CD14-positive monocyte (primary cell): ENCODE data around the gene SRC. TPM values are rescaled to one million over a fixed set of nuclear protein-coding genes. Genes with fewer than 3 reads are reported as not detected.
"Not testable (repeated sequence)": the region's sequence is repeated elsewhere in the genome, so short reads cannot be mapped to it uniquely, and the experiment has no call there.

Experiments used
- DNase-seq, 3 donors: peaks; one replicate each; pipeline ENCODE4 v3.0.0-alpha.2; 2011 to 2022
- H2AFZ ChIP-seq: 2 replicates; pipeline ENCODE4 v1.6.0; 2012; ENCODE audit warnings: mild to moderate bottlenecking, low read depth, low read length, inconsistent platforms; ENCODE audit not compliant: insufficient read depth, poor library complexity, severe bottlenecking
- H3K27ac ChIP-seq, 2 donors: 1 replicate in 1 of 2; 2 replicates in 1 of 2; pipeline ENCODE4 v1.5.1; 2012 to 2013; ENCODE audit warnings: low read length in 2 of 2, control low read depth in 1 of 2, inconsistent platforms in 1 of 2, low read depth in 1 of 2, mild to moderate bottlenecking in 1 of 2
- H3K27me3 ChIP-seq, 2 donors: one replicate each; pipeline versions ENCODE4 v1.6.0 to v1.6.1; 2011 to 2013; ENCODE audit warnings: low read length in 2 of 2; ENCODE audit not compliant: control insufficient read depth in 2 of 2, insufficient read depth in 2 of 2
- H3K36me3 ChIP-seq, 2 donors: replicated peaks in 1 of 2; 1 replicate in 1 of 2; 2 replicates in 1 of 2; pipeline versions ENCODE4 v1.5.1 to v1.6.1; 2012 to 2013; ENCODE audit warnings: low read length in 2 of 2, control low read depth in 1 of 2, inconsistent platforms in 1 of 2, mild to moderate bottlenecking in 1 of 2; ENCODE audit not compliant: insufficient read depth in 2 of 2, control insufficient read depth in 1 of 2
- H3K4me1 ChIP-seq, 2 donors: 1 replicate in 1 of 2; 2 replicates in 1 of 2; pipeline versions ENCODE4 v1.5.1 to v1.6.1; 2012 to 2013; ENCODE audit warnings: low read length in 2 of 2, control low read depth in 1 of 2, inconsistent platforms in 1 of 2, mild to moderate bottlenecking in 1 of 2, moderate library complexity in 1 of 2; ENCODE audit not compliant: insufficient read depth in 2 of 2, control insufficient read depth in 1 of 2
- H3K4me2 ChIP-seq: replicated peaks from 2 replicates; pipeline ENCODE3; 2012; ENCODE audit warnings: low read length, moderate library complexity, mild to moderate bottlenecking; ENCODE audit not compliant: poor library complexity, severe bottlenecking; ENCODE audit errors: extremely low read depth
- H3K4me3 ChIP-seq, 3 experiments: fragments of 200-600 bp in 1 of 3; sonication (generic) in 1 of 3; replicated peaks in 1 of 3; 1 replicate in 2 of 3; 2 replicates in 1 of 3; pipeline ENCODE4 v1.5.1; 2011 to 2013; ENCODE audit warnings: low read length in 3 of 3, mild to moderate bottlenecking in 3 of 3, control low read depth in 2 of 3, low read depth in 2 of 3, inconsistent platforms in 1 of 3, moderate library complexity in 1 of 3
- H3K79me2 ChIP-seq: 2 replicates; pipeline ENCODE4 v1.6.0; 2012; ENCODE audit warnings: mild to moderate bottlenecking, control low read depth, inconsistent platforms, low read length, moderate library complexity; ENCODE audit not compliant: insufficient read depth
- H3K9ac ChIP-seq: 2 replicates; pipeline ENCODE4 v1.6.0; 2017; ENCODE audit warnings: low read length, mild to moderate bottlenecking; ENCODE audit not compliant: insufficient read depth, poor library complexity, severe bottlenecking
- H3K9me3 ChIP-seq, 2 donors: replicated peaks in 1 of 2; 1 replicate in 1 of 2; 2 replicates in 1 of 2; pipeline versions ENCODE4 v1.5.1 to v1.6.1; 2012 to 2013; ENCODE audit warnings: low read length in 2 of 2, control low read depth in 1 of 2; ENCODE audit not compliant: control insufficient read depth in 1 of 2, insufficient read depth in 1 of 2
- H4K20me1 ChIP-seq: 2 replicates; pipeline ENCODE4 v1.6.0; 2012; ENCODE audit warnings: mild to moderate bottlenecking, low read length, control low read depth, moderate library complexity; ENCODE audit not compliant: insufficient read depth
- H3K27ac Mint-ChIP-seq, 7 donors: one replicate each; pipeline ENCODE4 v1.8.0; 2020; ENCODE audit warnings: mild to moderate bottlenecking in 7 of 7, mixed read lengths in 7 of 7, moderate library complexity in 6 of 7, inconsistent platforms in 2 of 7
- H3K27me3 Mint-ChIP-seq, 3 donors: one replicate each; pipeline ENCODE4 v1.8.0; 2021 to 2022; ENCODE audit warnings: low read depth in 3 of 3, mild to moderate bottlenecking in 3 of 3, mixed read lengths in 3 of 3, moderate library complexity in 3 of 3, inconsistent platforms in 1 of 3
- H3K36me3 Mint-ChIP-seq, 2 donors: one replicate each; pipeline ENCODE4 v1.8.0; 2020; ENCODE audit warnings: mixed read lengths in 2 of 2, inconsistent platforms in 1 of 2, mild to moderate bottlenecking in 1 of 2
- H3K4me1 Mint-ChIP-seq: one replicate; pipeline ENCODE4 v1.8.0; 2020; ENCODE audit warnings: mild to moderate bottlenecking, mixed read lengths
- H3K4me3 Mint-ChIP-seq, 2 donors: one replicate each; pipeline ENCODE4 v1.8.0; 2020; ENCODE audit warnings: mild to moderate bottlenecking in 2 of 2, mixed read lengths in 2 of 2, moderate library complexity in 1 of 2
- H3K9me3 Mint-ChIP-seq, 7 donors: one replicate each; pipeline ENCODE4 v1.8.0; 2020 to 2022; ENCODE audit warnings: mixed read lengths in 7 of 7, mild to moderate bottlenecking in 6 of 7, moderate library complexity in 6 of 7, inconsistent platforms in 2 of 7
- WGBS: methylation state at CpG from one replicate; pipeline ENCODE4 v1.1.5; 2013; ENCODE audit warnings: missing lambda C conversion rate; ENCODE audit not compliant: insufficient coverage; 5-methylcytosine and 5-hydroxymethylcytosine counted together
- intact Hi-C, 2 donors: fragments of 100-400 bp; cut with micrococcal nuclease; formaldehyde crosslinking; loops; one replicate each; pipeline versions ENCODE4 v1.15.0 to v1.15.1; 2023
- polyA plus RNA-seq, 3 donors: library from polyadenylated mRNA; depleted of rRNA in 1 of 3; unstranded in 2 of 3; stranded (reverse) in 1 of 3; fragments of 300-500 nt in 2 of 3; fragments of >200 nt in 1 of 3; fragmentation: Illumina TruSeq in 2 of 3; gene quantifications; 1 replicate in 2 of 3; 2 replicates in 1 of 3; pipeline ENCODE4 v1.2.3, GENCODE V29; 2012 to 2021
- TF ChIP-seq, protein P1 (sequence below): fragments of 200-600 bp; IDR thresholded peaks from one replicate; pipeline ENCODE4 v1.8.0; 2022; ENCODE audit warnings: antibody characterized with exemption, mild to moderate bottlenecking

SRC gene
- polyA plus RNA-seq, 3 donors: 4.9 to 55.1 (median 6.8) TPM

DNA sequence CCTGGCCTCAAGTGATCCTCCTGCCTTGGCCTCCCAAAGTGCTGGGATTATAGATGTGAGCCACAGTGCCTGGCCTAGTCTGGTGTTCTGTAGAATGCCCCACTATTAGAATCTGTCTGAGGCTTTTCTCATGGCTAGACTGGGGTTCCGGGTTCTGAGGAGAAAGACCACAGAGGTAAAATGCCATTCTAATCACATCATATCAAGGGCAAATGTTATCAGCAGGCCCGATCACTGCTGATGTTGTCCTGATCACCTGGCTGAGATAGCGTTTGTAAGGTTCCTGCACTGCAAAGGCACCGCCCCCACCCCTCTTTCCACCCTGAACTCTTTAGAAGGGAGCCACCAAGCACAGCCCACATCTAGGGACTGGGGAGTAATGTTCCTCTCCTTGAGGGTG is 6.7 kb upstream of the SRC start:
- H3K27ac ChIP-seq: no peak overlapping the region
- H3K36me3 ChIP-seq: no peaks in the 10 kb centered on the region
- H3K79me2 ChIP-seq: no peaks in the 10 kb centered on the region
- no peak overlapping the region for H2AFZ ChIP-seq
- no peaks in the 10 kb centered on the region for H3K9me3 Mint-ChIP-seq
- H3K4me2 ChIP-seq: no peak overlapping the region
- WGBS: 100% methylated on average over 2 of the region's 4 CpGs
- H3K27me3 ChIP-seq: no peaks in the 10 kb centered on the region
- intact Hi-C loops: loop anchor here (5.0 kb wide), 2 partner anchors 67 to 72 kb away; no protein-coding TSS in a partner anchor
- H3K36me3 Mint-ChIP-seq: no peaks in the 10 kb centered on the region
- H3K27me3 Mint-ChIP-seq: peaks cover 0 to 5% (median 5%) of the 10 kb centered on the region in 3 donors
- no peak overlapping the region for H3K9ac ChIP-seq
- H3K9me3 ChIP-seq: no peaks in the 10 kb centered on the region
- TF ChIP-seq, protein P1, sequence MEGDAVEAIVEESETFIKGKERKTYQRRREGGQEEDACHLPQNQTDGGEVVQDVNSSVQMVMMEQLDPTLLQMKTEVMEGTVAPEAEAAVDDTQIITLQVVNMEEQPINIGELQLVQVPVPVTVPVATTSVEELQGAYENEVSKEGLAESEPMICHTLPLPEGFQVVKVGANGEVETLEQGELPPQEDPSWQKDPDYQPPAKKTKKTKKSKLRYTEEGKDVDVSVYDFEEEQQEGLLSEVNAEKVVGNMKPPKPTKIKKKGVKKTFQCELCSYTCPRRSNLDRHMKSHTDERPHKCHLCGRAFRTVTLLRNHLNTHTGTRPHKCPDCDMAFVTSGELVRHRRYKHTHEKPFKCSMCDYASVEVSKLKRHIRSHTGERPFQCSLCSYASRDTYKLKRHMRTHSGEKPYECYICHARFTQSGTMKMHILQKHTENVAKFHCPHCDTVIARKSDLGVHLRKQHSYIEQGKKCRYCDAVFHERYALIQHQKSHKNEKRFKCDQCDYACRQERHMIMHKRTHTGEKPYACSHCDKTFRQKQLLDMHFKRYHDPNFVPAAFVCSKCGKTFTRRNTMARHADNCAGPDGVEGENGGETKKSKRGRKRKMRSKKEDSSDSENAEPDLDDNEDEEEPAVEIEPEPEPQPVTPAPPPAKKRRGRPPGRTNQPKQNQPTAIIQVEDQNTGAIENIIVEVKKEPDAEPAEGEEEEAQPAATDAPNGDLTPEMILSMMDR: no peak
- DNase-seq: no peak
- H4K20me1 ChIP-seq: no peaks in the 10 kb centered on the region
- H3K27ac Mint-ChIP-seq: no peak overlapping the region
- H3K4me1 ChIP-seq: peaks cover 36 to 50% of the 10 kb centered on the region in 2 donors
- no peak overlapping the region for H3K4me3 ChIP-seq
- peaks cover 43% of the 10 kb centered on the region for H3K4me1 Mint-ChIP-seq
- H3K4me3 Mint-ChIP-seq: no peak overlapping the region

DNA sequence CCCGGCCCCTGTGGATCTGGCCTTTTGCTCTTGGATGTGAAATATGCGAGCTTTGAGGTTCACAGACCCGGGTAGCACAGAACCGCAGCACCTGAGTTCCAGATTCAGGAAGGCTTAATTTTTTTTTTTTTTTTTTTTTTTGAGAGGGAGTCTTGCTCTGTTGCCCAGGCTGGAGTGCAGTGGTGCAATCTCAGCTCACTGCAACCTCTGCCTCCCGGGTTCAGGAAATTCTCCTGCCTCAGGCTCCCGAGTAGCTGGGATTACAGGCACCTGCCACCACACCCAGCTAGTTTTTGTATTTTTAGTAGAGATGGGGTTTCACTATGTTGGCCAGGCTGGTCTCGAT is 6.2 kb upstream of the SRC start:
- WGBS: 96% methylated on average over 4 of the region's 7 CpGs
- peaks cover 38% of the 10 kb centered on the region for H3K4me1 Mint-ChIP-seq
- peak overlapping the region in 1 of 7 donors; percentile 66 for H3K27ac Mint-ChIP-seq
- H3K27ac ChIP-seq, H3K4me3 ChIP-seq, H3K36me3 Mint-ChIP-seq, H2AFZ ChIP-seq, H4K20me1 ChIP-seq, H3K27me3 Mint-ChIP-seq, H3K4me3 Mint-ChIP-seq, H3K9ac ChIP-seq, H3K9me3 Mint-ChIP-seq, H3K27me3 ChIP-seq, H3K9me3 ChIP-seq, H3K79me2 ChIP-seq, H3K4me2 ChIP-seq, DNase-seq, H3K36me3 ChIP-seq: not testable (repeated sequence)
- intact Hi-C loops: loop anchor here (5.0 kb wide), 2 partner anchors 67 to 72 kb away; no protein-coding TSS in a partner anchor
- H3K4me1 ChIP-seq: peaks cover 31 to 48% of the 10 kb centered on the region in 2 donors
